NB4 (cell line): ENCODE results near the gene HTR3B.

Source experiments
- CTCF ChIP-seq: IDR thresholded peaks from one replicate; pipeline ENCODE4 v1.5.1; 2012; ENCODE audit warnings: low read depth, low read length
- MAX ChIP-seq: IDR thresholded peaks from 2 replicates; pipeline ENCODE4 v1.6.1; 2011; ENCODE audit warnings: low read depth, low read length
- MYC ChIP-seq: IDR thresholded peaks from 2 replicates; pipeline ENCODE4 v1.6.1; 2011; ENCODE audit warnings: low read depth, low read length
- POLR2A ChIP-seq: IDR thresholded peaks from 2 replicates; pipeline ENCODE4 v1.6.1; 2011; ENCODE audit warnings: mild to moderate bottlenecking; ENCODE audit not compliant: insufficient read length; ENCODE audit errors: extremely low read depth

- TF ChIP-seq CTCF (no peak), POLR2A (no peak), MAX (no peak), MYC (no peak)
These were observed 81.3 kb downstream of the HTR3B start for GRCh38 chr11:113985906-113986305.
